GM18508 (cell line): ENCODE measurements around the gene PDGFD.

Experiments
- ATAC-seq: cut with Tn5 transposase; IDR thresholded peaks from one replicate; pipeline ENCODE4 v1.9.1; 2021; ENCODE audit warnings: moderate number of reproducible peaks; ENCODE audit not compliant: insufficient read depth, unreplicated experiment

PDGFD gene

GRCh38 chr11:103867481-103867880, 296.5 kb downstream of the PDGFD start:
- no peak for ATAC-seq

- no peak for ATAC-seq
These were observed 300.4 kb downstream of the PDGFD start for GRCh38 chr11:103863497-103863896.

- ATAC-seq, result no peak
These were observed 301.2 kb downstream of the PDGFD start for GRCh38 chr11:103862802-103863174.

GRCh38 chr11:103862094-103862801, 301.7 kb downstream of the PDGFD start:
- ATAC-seq, result peak; percentile 64
